Fibroblast of skin of back (primary cell): ENCODE measurements around the gene EPSTI1.

ENCODE experiments used
- DNase-seq: peaks from one replicate; pipeline ENCODE4 v3.0.0-alpha.2; 2013

The EPSTI1 gene

GRCh38 chr13:42836930-42837690 is 154.9 kb downstream of the EPSTI1 start:
- peak; percentile 79 for DNase-seq
